Left lobe of liver (tissue), 2 donors: ENCODE data around the gene FRMD4A. TPM values are rescaled to one million over a fixed set of nuclear protein-coding genes. Genes with fewer than 3 reads are reported as not detected.
A peak's percentile ranks its signal among the peaks of the same experiment; 100 is the strongest.
"Not testable (repeated sequence)": the region's sequence is repeated elsewhere in the genome, so short reads cannot be mapped to it uniquely, and the experiment has no call there.

ENCODE experiments used
- ATAC-seq: fragments of 200-7000 bp; cut with Tn5 transposase; one replicate; pipeline ENCODE4 v1.9.1; 2020; ENCODE audit warnings: mild to moderate bottlenecking, moderate library complexity
- DNase-seq: peaks from one replicate; pipeline ENCODE4 v3.0.0-alpha.2; 2020; ENCODE audit warnings: low spot score
- total RNA-seq: library from RNA; stranded (reverse); gene quantifications from one replicate; pipeline ENCODE4 v1.2.1, GENCODE V29; 2021
- donor health status: DM: no; HTN: no; CAD: no; lungs with moderate emphysema.
- donor health status: DM: no; HTN: yes; CAD: no.

FRMD4A gene
- total RNA-seq, 1 donor from 2014 or later, result 13.8 TPM

- DNase-seq (no peak), ATAC-seq (no peak)
These were observed 86.6 kb downstream of the FRMD4A start for GRCh38 chr10:14244147-14244546.

GRCh38 chr10:14243221-14243620 is 87.5 kb downstream of the FRMD4A start:
- no peak for ATAC-seq
- DNase-seq, result no peak

GRCh38 chr10:14241196-14241595 is 89.5 kb downstream of the FRMD4A start:
- DNase-seq (no peak), ATAC-seq (no peak)

GRCh38 chr10:14240253-14241189 is 90.2 kb downstream of the FRMD4A start:
- no peak for ATAC-seq
- no peak for DNase-seq

GRCh38 chr10:14238659-14239058 is 92.1 kb downstream of the FRMD4A start:
- DNase-seq, ATAC-seq: not testable (repeated sequence)

- ATAC-seq (no peak), DNase-seq (no peak)
These were observed 94.4 kb downstream of the FRMD4A start for GRCh38 chr10:14236341-14236740.

GRCh38 chr10:14235566-14236195 is 95.0 kb downstream of the FRMD4A start:
- ATAC-seq, result no peak
- DNase-seq, result no peak

GRCh38 chr10:14233566-14233965 is 97.2 kb downstream of the FRMD4A start:
- no peak for DNase-seq
- ATAC-seq, result no peak

GRCh38 chr10:14228798-14229197 is 101.9 kb downstream of the FRMD4A start:
- DNase-seq, ATAC-seq: not testable (repeated sequence)

- DNase-seq (no peak), ATAC-seq (no peak)
These were observed 105.3 kb downstream of the FRMD4A start for GRCh38 chr10:14225379-14225778.

GRCh38 chr10:14220026-14220425 is 110.7 kb downstream of the FRMD4A start:
- DNase-seq (no peak), ATAC-seq (no peak)

- DNase-seq (no peak), ATAC-seq (no peak)
These were observed 111.3 kb downstream of the FRMD4A start for GRCh38 chr10:14219411-14219810.

GRCh38 chr10:14215641-14216040 is 115.1 kb downstream of the FRMD4A start:
- no peak for DNase-seq
- ATAC-seq, result no peak

- not testable (repeated sequence) for ATAC-seq, DNase-seq
These were observed 117.0 kb downstream of the FRMD4A start for GRCh38 chr10:14213703-14214102.

- ATAC-seq (no peak), DNase-seq (no peak)
These were observed 119.1 kb downstream of the FRMD4A start for GRCh38 chr10:14211610-14212009.

- ATAC-seq (no peak), DNase-seq (no peak)
These were observed 122.5 kb downstream of the FRMD4A start for GRCh38 chr10:14208231-14208630.

- ATAC-seq (no peak), DNase-seq (no peak)
These were observed 125.5 kb downstream of the FRMD4A start for GRCh38 chr10:14205233-14205632.

GRCh38 chr10:14200698-14201544 is 129.8 kb downstream of the FRMD4A start:
- ATAC-seq (peak; percentile 33), DNase-seq (no peak)

GRCh38 chr10:14199098-14199497 is 131.6 kb downstream of the FRMD4A start:
- not testable (repeated sequence) for DNase-seq, ATAC-seq

- ATAC-seq, result no peak
- DNase-seq, result no peak
These were observed 132.6 kb downstream of the FRMD4A start for GRCh38 chr10:14198078-14198477.

GRCh38 chr10:14196113-14196512 is 134.6 kb downstream of the FRMD4A start:
- no peak for DNase-seq
- ATAC-seq, result no peak
